ENCODE measurements around the gene ARGLU1.
"Not testable (repeated sequence)": the region's sequence is repeated elsewhere in the genome, so short reads cannot be mapped to it uniquely, and the experiment has no call there.

The ARGLU1 gene

DNA sequence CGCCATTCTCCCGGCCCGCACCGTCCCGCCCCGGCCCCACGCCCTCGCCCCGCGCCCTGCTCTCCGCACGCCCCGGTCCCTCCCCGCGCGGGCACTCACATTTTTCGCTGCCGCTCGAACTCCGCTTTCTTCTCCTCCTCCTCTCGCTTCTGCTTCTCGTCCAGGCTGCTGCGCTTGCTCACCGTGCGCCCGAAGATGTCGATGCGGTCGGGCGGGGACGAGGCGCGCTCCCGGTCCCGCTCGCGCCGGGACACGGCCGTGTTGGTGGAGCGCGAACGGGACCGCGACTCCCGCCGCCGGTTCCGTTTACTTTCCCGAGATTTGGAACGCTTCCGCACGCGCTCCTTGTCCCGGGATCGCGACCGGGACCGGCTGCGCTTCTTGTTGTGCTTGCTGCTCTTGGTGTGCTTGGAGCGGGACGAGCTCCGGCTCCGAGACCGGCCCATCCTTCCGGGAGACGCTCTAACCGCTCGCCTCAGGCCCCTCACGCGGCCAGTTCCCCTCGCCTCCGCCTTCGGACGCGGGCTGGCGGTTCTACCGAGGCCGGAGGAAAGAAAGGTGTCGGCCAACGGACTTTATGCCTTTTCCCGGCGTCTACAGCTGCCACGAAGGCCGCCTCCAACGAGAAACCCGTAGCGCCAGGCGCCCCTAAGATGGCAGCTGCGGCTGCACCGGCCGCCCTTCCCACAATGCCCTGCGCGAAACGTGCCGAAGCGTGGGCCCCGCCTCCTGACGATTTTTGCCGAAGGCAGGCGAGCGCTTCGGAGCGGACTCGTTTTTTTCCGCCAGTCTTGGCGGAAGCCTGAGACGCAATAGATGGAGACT lies at the start of gene ARGLU1:
Gene ARGLU1 (minus strand): TSS at position 664 of the 825 bp plus-strand sequence. CDS start 218 bp downstream, at position 446.
- Mint-ChIP-seq H3K36me3 (peaks cover 2% of the 10 kb centered on the region), H3K27me3 (no peaks in the 10 kb centered on the region), H3K4me3 (peak within 1 kb of the TSS; percentile 100), H3K27ac (peak within 1 kb of the TSS; percentile 99), H3K4me1 (peaks cover 50% of the 10 kb centered on the region), H3K9me3 (no peaks in the 10 kb centered on the region)
- ATAC-seq (ENCODE audit: low read depth) (peak; percentile 75), DNase-seq (ENCODE audit: low spot score in 2 of 2) (peak; percentile 96 to 99)

DNA sequence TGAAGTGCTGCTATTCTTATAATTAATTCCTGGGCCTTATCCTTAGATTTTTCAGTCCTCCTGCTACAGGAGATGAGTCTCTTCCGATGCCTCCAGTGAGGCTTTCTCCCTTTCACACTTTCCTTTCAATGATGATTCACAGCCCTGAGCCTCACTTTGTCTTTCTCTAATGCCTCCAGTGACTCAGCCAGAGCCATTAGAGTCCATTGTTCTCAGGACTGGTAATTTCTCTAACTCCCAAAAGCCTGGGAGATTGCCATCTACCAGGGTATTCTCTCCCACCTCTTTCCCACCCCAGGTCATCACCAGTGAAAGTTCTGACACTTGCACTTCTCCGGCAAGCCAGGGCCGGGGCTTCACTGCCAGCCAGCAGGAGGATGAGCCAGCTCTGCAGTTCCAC lies 49.6 kb upstream of the ARGLU1 start:
- Mint-ChIP-seq H3K4me3 (no peak overlapping the region), H3K27me3 (peaks cover 6% of the 10 kb centered on the region), H3K4me1 (peaks cover 3% of the 10 kb centered on the region), H3K36me3 (no peaks in the 10 kb centered on the region), H3K27ac (no peak overlapping the region), H3K9me3 (no peaks in the 10 kb centered on the region)
- ATAC-seq (ENCODE audit: low read depth), result no peak
- DNase-seq (ENCODE audit: low spot score in 2 of 2), result no peak

DNA sequence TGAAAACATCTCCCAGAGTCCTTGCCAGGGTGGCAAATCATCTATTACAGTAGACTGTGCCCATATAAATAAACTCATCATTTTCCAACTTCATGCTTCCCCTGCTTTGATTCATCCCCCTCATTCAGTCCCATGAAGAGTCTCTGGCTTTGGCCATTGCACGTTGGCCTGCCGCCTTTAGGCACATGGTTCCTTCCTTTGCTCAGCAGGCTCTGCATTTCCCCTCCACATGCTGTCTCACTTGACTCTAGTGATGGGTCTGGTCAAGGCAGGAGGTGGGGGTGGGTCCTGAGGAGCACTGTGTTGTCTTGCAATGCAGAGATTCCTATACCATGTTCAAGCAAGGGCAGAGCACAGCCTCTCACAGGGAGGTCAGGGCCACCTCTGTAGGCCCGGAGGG lies 48.8 kb upstream of the ARGLU1 start:
- Mint-ChIP-seq H3K4me3 (no peak overlapping the region), H3K27me3 (peaks cover 6% of the 10 kb centered on the region), H3K9me3 (no peaks in the 10 kb centered on the region), H3K4me1 (peaks cover 3% of the 10 kb centered on the region), H3K36me3 (no peaks in the 10 kb centered on the region), H3K27ac (no peak overlapping the region)
- ATAC-seq (ENCODE audit: low read depth) (no peak), DNase-seq (ENCODE audit: low spot score in 2 of 2) (no peak)

GRCh38 chr13:106614874-106615273 lies 46.9 kb upstream of the ARGLU1 start:
- Mint-ChIP-seq H3K36me3 (no peaks in the 10 kb centered on the region), H3K27ac (no peak overlapping the region), H3K4me1 (peaks cover 1% of the 10 kb centered on the region), H3K27me3 (peaks cover 6% of the 10 kb centered on the region), H3K4me3 (no peak overlapping the region), H3K9me3 (no peaks in the 10 kb centered on the region)
- no peak for DNase-seq (ENCODE audit: low spot score in 2 of 2)
- ATAC-seq (ENCODE audit: low read depth), result no peak

- H3K4me3 Mint-ChIP-seq, result no peak overlapping the region
- peaks cover 12% of the 10 kb centered on the region for H3K27me3 Mint-ChIP-seq
- H3K9me3 Mint-ChIP-seq, result no peaks in the 10 kb centered on the region
- DNase-seq (ENCODE audit: low spot score in 2 of 2) (no peak), ATAC-seq (ENCODE audit: low read depth) (no peak)
- H3K36me3 Mint-ChIP-seq, result no peaks in the 10 kb centered on the region
- no peak overlapping the region for H3K27ac Mint-ChIP-seq
- H3K4me1 Mint-ChIP-seq, result no peaks in the 10 kb centered on the region
Measured at GRCh38 chr13:106612688-106613087, 44.8 kb upstream of the ARGLU1 start.

- Mint-ChIP-seq H3K4me1 (no peaks in the 10 kb centered on the region), H3K4me3 (no peak overlapping the region), H3K27ac (no peak overlapping the region), H3K36me3 (peaks cover 3% of the 10 kb centered on the region), H3K9me3 (no peaks in the 10 kb centered on the region), H3K27me3 (peaks cover 19% of the 10 kb centered on the region)
- DNase-seq (ENCODE audit: low spot score in 2 of 2) (no peak), ATAC-seq (ENCODE audit: low read depth) (no peak)
Measured at GRCh38 chr13:106610486-106610885, 42.5 kb upstream of the ARGLU1 start.

DNA sequence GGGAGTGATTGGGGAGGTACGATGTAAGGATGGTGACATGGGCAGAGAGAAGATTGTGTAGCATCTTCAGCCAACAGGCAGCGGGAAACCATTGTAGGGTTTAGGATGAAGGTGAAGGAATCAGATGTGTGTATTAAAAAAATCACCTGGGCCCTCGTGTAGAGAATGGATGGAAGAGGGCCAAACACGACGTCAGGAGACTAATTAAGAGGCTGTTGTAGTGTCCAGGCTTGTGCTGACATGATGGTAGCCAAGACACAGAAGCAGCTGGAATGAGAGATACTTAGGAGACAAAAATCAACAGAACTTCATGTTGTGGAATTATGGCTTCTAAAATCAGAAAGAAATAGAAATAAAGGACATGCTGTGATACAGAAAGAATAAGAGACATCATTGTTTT lies 41.2 kb upstream of the ARGLU1 start:
- no peaks in the 10 kb centered on the region for H3K9me3 Mint-ChIP-seq
- H3K36me3 Mint-ChIP-seq, result peaks cover 3% of the 10 kb centered on the region
- no peak for DNase-seq (ENCODE audit: low spot score in 2 of 2)
- no peak overlapping the region for H3K27ac Mint-ChIP-seq
- peaks cover 20% of the 10 kb centered on the region for H3K27me3 Mint-ChIP-seq
- no peaks in the 10 kb centered on the region for H3K4me1 Mint-ChIP-seq
- ATAC-seq (ENCODE audit: low read depth), result no peak
- H3K4me3 Mint-ChIP-seq, result no peak overlapping the region

DNA sequence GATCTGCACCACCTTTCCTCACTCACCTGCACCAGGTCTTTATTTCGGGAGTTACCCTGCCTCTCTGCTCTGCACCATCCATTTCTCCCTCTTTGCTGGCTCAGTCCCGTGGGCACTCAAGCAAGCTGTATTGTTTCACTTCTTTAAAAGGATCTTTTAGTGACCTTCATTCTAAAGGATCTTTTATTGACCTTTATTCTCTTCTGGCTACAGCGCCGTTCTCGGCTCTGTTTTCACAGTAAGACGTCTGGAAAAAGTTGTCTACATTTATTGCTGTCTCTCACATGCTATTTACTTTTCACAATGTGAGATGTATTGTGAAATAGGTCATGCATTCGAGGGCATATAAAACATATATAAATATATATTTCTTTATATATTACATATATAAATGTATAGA lies 35.6 kb upstream of the ARGLU1 start:
- ATAC-seq (ENCODE audit: low read depth), result no peak
- Mint-ChIP-seq H3K4me1 (no peaks in the 10 kb centered on the region), H3K36me3 (peaks cover 3% of the 10 kb centered on the region), H3K27me3 (peaks cover 21% of the 10 kb centered on the region), H3K9me3 (no peaks in the 10 kb centered on the region), H3K4me3 (no peak overlapping the region), H3K27ac (no peak overlapping the region)
- DNase-seq (ENCODE audit: low spot score in 2 of 2), result no peak

- DNase-seq (ENCODE audit: low spot score in 2 of 2), result no peak
- H3K4me1 Mint-ChIP-seq, result no peaks in the 10 kb centered on the region
- H3K4me3 Mint-ChIP-seq, result no peak overlapping the region
- no peak for ATAC-seq (ENCODE audit: low read depth)
- no peak overlapping the region for H3K27ac Mint-ChIP-seq
- no peaks in the 10 kb centered on the region for H3K9me3 Mint-ChIP-seq
- H3K27me3 Mint-ChIP-seq, result peaks cover 22% of the 10 kb centered on the region
- H3K36me3 Mint-ChIP-seq, result peaks cover 3% of the 10 kb centered on the region
Measured at GRCh38 chr13:106602178-106602577, 34.2 kb upstream of the ARGLU1 start.

DNA sequence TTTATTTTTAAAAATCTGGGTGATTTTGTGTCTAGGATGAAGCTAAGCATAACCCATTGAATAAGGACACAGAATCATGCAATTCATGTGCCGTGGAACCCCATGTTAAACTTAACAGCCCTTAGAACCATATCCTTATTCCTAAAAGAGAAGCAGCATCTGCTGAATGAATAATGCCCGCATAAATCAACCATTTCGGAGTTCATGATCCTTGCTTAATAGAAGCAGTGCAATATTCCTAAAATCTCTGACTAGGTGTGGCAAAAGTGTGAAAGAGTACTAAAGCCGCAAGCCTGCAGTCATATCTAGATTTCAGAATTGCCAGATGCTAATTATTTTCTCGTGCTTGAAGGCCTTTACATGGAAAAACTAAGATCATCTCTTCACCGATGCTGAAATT lies 33.6 kb upstream of the ARGLU1 start:
- Mint-ChIP-seq H3K4me1 (no peaks in the 10 kb centered on the region), H3K4me3 (no peak overlapping the region), H3K9me3 (no peaks in the 10 kb centered on the region), H3K27ac (no peak overlapping the region), H3K36me3 (peaks cover 3% of the 10 kb centered on the region), H3K27me3 (peaks cover 22% of the 10 kb centered on the region)
- no peak for DNase-seq (ENCODE audit: low spot score in 2 of 2)
- ATAC-seq (ENCODE audit: low read depth), result no peak

DNA sequence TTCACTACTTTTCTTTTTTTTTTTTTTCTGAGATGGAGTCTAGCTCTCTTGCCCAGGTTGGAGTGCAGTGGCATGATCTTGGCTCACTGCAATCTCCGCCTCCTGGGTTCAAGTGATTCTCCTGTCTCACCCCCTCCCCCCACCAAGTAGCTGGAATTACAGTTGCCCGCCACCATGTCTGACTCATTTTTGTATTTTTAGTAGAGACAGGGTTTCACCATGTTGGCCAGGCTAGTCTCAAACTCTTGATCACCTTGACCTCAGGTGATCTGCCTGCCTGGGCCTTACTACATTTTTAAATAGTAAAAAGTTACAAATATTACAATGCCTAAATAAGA lies 32.8 kb upstream of the ARGLU1 start:
- not testable (repeated sequence) for H3K36me3 Mint-ChIP-seq; H3K9me3 Mint-ChIP-seq; H3K4me1 Mint-ChIP-seq; DNase-seq (ENCODE audit: low spot score in 2 of 2); H3K27ac Mint-ChIP-seq; H3K4me3 Mint-ChIP-seq; ATAC-seq (ENCODE audit: low read depth)
- H3K27me3 Mint-ChIP-seq, result peaks cover 21% of the 10 kb centered on the region

GRCh38 chr13:106599875-106600797 lies 32.2 kb upstream of the ARGLU1 start:
- Mint-ChIP-seq H3K27me3 (peaks cover 25% of the 10 kb centered on the region), H3K9me3 (no peaks in the 10 kb centered on the region), H3K36me3 (no peaks in the 10 kb centered on the region), H3K4me1 (peaks cover 3% of the 10 kb centered on the region), H3K4me3 (no peak overlapping the region), H3K27ac (no peak overlapping the region)
- DNase-seq (ENCODE audit: low spot score in 2 of 2) (no peak), ATAC-seq (ENCODE audit: low read depth) (no peak)

DNA sequence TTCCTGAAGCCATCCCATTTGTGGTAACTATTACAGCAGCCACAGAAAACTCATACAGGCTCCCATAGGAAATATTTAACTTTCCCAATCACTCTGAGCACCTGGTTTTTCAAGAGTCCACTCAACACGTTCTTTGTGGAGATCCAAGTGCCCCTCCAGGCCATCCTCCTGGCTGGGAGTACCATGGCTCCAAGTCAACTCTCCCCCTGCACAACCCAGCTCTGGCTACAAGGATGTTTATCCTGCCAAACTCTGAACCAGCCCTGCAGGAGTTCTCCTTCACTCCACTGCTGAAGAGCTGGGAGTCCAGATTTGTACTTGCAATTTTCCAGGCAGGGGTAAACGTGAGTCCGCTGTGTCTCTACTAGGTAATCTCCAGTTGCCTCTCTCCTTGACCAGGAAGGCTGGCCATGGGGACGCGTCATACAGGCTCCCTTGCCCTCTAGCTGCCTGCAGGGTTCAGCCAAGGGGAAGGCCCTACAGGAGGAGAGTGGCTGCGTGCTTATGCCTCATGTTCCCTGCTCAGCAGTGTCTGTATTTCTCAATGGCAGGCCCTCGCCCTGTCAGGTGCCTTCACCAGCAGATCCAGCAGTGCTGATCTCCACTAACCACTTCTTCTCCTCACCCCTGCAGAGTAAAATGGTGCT lies 29.9 kb upstream of the ARGLU1 start:
- DNase-seq (ENCODE audit: low spot score in 2 of 2), result no peak

GRCh38 chr13:106597186-106597585 lies 29.2 kb upstream of the ARGLU1 start:
- peaks cover 2% of the 10 kb centered on the region for H3K36me3 Mint-ChIP-seq
- DNase-seq (ENCODE audit: low spot score in 2 of 2) (no peak), ATAC-seq (ENCODE audit: low read depth) (no peak)
- H3K27ac Mint-ChIP-seq, result no peak overlapping the region
- H3K4me1 Mint-ChIP-seq, result peaks cover 3% of the 10 kb centered on the region
- H3K4me3 Mint-ChIP-seq, result no peak overlapping the region
- H3K9me3 Mint-ChIP-seq, result no peaks in the 10 kb centered on the region
- peaks cover 20% of the 10 kb centered on the region for H3K27me3 Mint-ChIP-seq

More for the DNA sequence above, 29.9 kb upstream of the ARGLU1 start:
- Mint-ChIP-seq H3K27me3 (peaks cover 20% of the 10 kb centered on the region), H3K4me1 (peaks cover 3% of the 10 kb centered on the region), H3K9me3 (no peaks in the 10 kb centered on the region), H3K36me3 (peaks cover 2% of the 10 kb centered on the region), H3K27ac (no peak overlapping the region), H3K4me3 (no peak overlapping the region)
- ATAC-seq (ENCODE audit: low read depth), result no peak

All from memory B cell (primary cell).